GM10266 (cell line): Measurements from ENCODE around the gene AUH.

ENCODE experiments used
- DNase-seq: peaks from one replicate; pipeline ENCODE4 v3.0.0; 2012; ENCODE audit errors: extremely low spot score
- CTCF ChIP-seq: IDR thresholded peaks from 2 replicates; pipeline ENCODE4 v1.5.1; 2012; ENCODE audit warnings: mild to moderate bottlenecking, low read depth; ENCODE audit not compliant: control insufficient read depth, insufficient read depth; ENCODE audit errors: missing control alignments

Gene AUH

GRCh38 chr9:91265514-91265913 is 96.2 kb downstream of the AUH start:
- no peak for TF ChIP-seq CTCF
- no peak for DNase-seq

DNA sequence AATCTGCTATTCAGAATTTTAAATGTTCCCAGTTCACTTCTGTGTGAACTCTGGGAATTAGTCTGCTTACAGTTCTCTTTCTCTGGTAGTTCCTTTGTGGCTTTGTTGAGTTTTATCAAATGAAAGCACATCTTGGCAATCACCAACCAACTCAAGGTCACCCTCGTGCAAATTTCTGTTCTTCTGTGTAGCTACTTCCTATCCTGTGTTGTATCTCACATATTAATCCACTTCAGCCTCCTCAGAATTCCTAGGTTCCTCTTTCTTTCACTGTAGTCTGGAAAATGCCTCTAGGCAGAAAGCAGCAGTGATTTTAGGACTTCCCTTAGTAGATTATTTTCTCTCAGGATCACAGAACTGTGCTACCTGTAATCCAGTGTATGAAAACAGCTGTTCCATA is 100.3 kb downstream of the AUH start:
- TF ChIP-seq CTCF: no peak
- no peak for DNase-seq

DNA sequence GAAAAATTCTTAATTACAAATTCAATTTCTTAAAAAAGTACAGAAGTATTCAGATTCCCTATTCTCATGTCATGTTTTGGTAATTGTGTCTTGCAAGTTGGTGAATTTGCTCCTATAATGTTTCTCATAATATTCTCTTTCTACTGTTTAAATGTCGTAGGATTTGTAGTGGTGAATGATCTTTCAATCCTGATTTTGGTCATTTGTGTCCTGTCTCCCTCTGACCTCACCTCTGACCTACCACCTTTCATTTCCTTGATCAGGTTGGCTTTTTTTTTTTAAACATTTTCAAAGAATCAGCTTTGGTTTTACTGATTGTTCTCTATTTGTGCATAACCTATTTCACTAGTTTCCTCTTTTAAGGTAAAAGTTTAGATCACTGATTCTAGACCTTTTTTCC is 102.6 kb downstream of the AUH start:
- no peak for DNase-seq
- no peak for TF ChIP-seq CTCF

- no peak for TF ChIP-seq CTCF
- DNase-seq: no peak
These were observed 103.3 kb downstream of the AUH start for GRCh38 chr9:91258451-91258850.

- no peak for TF ChIP-seq CTCF
- no peak for DNase-seq
These were observed 105.5 kb downstream of the AUH start for GRCh38 chr9:91256235-91256634.

DNA sequence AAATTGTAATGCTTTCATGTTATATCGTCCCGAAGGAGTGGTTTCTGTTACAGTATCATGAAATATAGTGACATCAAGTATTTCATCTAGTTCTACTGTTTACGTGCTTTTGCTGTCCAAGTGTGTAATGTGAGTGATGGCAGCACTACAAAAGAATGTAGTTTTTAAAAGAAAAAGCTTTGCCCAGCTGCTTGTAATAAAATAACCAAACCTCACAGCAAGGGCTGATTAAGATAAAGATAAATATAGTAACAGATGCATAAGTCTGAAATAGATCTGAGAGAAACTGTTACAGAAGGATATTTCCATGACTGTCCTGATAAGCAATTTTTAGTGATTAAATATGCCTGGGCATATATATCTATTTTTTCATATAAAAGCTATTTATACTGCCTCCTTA is 106.4 kb downstream of the AUH start:
- DNase-seq: no peak
- no peak for TF ChIP-seq CTCF

DNA sequence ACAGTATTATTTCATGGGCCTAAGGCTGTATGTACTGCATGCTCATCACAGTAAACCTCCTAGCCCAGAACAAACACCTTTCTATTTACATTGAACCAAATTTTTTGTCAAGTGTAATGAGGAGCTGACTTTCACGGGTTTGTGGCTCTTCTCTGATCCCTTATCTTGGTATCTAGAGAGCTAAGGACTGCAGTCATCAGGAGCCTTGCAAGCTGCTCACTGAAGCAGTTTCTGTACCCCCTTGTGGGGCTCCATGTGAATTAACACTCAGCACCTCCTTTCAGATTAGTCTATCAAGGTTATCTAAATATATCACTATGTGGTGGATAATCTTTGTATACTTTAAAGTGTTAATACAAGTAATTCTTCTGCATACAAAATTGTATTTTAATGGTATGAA is 108.2 kb downstream of the AUH start:
- DNase-seq: no peak
- no peak for TF ChIP-seq CTCF
